Mammary epithelial cell (primary cell): ENCODE results near the gene TASP1.

Experiments
- CTCF ChIP-seq, 2 donors: IDR thresholded peaks in 1 of 2; conservative IDR thresholded peaks in 1 of 2; 2 replicates each; pipeline ENCODE4 v1.5.1; 2011 to 2012; ENCODE audit warnings: inconsistent platforms in 2 of 2, low read length in 2 of 2, mild to moderate bottlenecking in 2 of 2, control low read depth in 1 of 2, low read depth in 1 of 2; ENCODE audit not compliant: insufficient read depth in 1 of 2; ENCODE audit errors: extremely low read depth in 1 of 2
- EZH2 ChIP-seq: IDR thresholded peaks from 2 replicates; pipeline ENCODE4 v1.6.1; 2012; ENCODE audit warnings: low read length, inconsistent platforms, borderline replicate concordance

- no peak for TF ChIP-seq CTCF (conservative IDR thresholded peaks at IDR 0.05 in 1 of 2, IDR thresholded peaks at IDR 0.05 in 1 of 2; ENCODE audit: extremely low read depth in 1 of 2, insufficient read depth in 1 of 2, low read depth in 1 of 2, low read length in 2 of 2)
- TF ChIP-seq EZH2 = no peak
These were observed 123.4 kb downstream of the TASP1 start for GRCh38 chr20:13515291-13515690.
